GM12801 (cell line): ENCODE results near the gene ZBTB17.

Experiments used
- TF ChIP-seq, protein P1 (sequence below): IDR thresholded peaks from one replicate; pipeline ENCODE4 v1.5.1; 2011; ENCODE audit warnings: control low read depth; ENCODE audit not compliant: insufficient read length; ENCODE audit errors: extremely low read depth

Gene ZBTB17

DNA sequence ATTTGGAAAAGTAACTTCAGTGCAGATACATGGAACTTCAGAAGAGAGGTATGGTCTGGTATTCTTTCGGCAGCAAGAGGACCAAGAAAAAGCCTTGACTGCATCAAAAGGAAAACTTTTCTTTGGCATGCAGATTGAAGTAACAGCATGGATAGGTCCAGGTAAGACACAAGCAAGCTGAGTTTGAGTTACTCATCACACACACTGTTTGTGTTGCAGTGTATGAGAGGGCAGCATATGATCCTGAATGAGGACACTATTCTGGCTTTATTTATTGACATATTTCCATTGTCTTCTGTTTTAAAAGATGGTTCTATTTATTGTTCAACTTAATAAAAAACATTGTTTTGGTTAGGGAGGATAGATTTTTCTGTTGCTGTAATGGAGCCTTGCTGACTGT, 64.8 kb downstream of the ZBTB17 start:
- TF ChIP-seq, protein P1, sequence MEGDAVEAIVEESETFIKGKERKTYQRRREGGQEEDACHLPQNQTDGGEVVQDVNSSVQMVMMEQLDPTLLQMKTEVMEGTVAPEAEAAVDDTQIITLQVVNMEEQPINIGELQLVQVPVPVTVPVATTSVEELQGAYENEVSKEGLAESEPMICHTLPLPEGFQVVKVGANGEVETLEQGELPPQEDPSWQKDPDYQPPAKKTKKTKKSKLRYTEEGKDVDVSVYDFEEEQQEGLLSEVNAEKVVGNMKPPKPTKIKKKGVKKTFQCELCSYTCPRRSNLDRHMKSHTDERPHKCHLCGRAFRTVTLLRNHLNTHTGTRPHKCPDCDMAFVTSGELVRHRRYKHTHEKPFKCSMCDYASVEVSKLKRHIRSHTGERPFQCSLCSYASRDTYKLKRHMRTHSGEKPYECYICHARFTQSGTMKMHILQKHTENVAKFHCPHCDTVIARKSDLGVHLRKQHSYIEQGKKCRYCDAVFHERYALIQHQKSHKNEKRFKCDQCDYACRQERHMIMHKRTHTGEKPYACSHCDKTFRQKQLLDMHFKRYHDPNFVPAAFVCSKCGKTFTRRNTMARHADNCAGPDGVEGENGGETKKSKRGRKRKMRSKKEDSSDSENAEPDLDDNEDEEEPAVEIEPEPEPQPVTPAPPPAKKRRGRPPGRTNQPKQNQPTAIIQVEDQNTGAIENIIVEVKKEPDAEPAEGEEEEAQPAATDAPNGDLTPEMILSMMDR, result no peak

DNA sequence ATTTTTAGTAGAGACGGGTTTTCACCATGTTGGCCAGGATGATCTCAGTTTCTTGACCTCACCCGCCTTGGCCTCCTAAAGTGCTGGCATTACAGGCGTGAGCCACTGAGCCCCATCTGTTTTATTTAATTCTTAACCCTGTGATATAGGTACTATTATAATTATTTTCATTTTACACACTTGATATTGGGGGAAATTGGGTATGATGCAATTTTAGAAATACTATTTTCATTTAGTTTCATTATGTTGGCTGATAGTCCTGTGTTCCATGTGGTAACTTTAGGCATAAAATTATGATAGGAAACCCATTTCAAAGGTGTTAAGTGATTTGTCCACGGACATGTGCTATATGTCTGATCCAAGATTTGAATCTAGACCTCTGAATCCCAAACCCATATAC, 67.3 kb downstream of the ZBTB17 start:
- TF ChIP-seq, protein P1, result no peak

DNA sequence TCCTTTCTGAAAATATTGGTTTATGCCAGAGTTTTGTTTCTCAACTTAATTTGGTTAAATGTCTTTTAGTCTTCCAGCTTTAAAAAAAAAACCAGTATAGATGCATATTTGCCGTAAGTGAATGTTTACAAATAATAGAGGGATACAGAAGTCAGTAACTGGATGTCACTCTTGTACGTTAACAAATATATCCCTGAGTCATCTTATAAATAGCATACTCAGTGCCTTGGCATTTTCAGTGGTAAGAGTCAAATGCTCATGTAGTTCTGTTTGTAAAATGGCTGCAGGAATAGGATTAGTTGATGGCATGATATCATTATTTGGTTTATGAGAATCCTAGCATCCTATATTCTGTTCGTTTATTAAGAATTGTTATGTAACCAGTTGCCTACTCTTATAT, 73.0 kb downstream of the ZBTB17 start:
- TF ChIP-seq, protein P1, result no peak

DNA sequence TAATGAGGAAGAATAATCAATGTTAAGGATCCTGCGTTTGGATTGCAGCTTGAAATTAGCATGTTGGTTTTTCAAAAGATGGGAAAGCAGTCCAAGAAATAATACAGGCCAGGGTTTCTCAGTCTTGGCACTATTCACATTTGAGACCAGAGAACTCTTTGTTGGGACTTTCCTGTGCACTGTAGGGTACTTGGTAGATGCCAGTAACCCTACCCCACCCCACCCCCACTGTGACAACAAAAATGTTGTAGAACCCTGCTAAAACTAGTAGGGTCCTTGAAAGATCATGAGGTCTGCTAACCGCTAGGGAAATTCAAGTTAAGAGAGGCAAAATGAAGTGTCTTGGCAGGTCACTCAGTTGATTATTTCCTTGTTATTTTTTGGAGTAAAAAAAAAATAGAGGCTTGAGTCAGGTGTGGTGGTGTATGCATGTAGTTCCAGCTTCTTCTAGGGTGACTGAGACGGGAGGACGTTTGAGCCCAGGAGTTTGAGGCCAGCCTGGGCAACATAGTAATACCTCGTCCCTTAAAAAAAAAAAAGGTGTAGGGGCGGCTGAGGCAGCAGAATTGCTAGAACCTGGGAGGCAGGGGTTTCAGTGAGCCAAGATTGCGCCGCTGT, 75.1 kb downstream of the ZBTB17 start:
- TF ChIP-seq, protein P1, result no peak

DNA sequence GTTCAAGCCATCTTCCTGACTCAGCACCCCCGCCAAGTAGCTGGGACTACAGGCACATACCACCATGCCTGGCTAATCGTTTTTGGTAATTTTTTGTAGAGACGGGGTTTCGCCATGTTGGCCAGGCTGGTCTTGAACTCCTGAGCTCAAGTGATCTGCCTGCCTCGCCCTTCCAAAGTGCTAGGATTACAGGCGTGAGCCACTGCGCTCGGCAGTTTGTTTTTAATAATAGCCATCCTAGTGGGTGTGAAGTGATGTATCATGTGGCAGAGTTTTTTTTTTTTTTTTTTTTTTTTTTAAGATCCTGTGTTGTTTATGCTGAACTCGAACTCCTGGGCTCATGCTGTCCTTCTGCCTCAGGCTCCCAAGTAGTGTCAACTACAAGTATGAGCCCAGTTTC, 76.6 kb downstream of the ZBTB17 start:
- TF ChIP-seq, protein P1, result no peak

DNA sequence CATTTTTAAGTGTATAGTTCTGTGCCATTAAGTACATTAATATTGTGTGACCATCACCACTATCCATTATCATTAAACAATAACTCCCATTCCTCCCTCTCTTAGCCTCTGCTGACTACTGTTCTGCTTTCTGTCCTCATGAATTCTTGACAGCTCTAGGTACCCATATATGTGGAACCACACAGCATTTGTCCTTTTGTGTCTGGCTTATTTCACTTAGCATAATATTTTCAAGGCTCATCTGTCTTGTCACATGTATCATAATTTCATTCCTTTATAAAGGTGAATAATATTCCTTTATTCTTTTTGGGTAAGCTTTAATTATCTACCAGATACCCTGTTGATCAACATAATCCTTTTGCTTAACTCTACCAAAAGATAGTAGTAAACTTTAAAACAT, 80.7 kb downstream of the ZBTB17 start:
- TF ChIP-seq, protein P1, result no peak
